ENCODE data around the gene TEAD1. TPM values are rescaled to one million over a fixed set of nuclear protein-coding genes. Genes with fewer than 3 reads are reported as not detected.
A peak's percentile ranks its signal among the peaks of the same experiment; 100 is the strongest.

TEAD1 gene
- total RNA-seq, 6 experiments from 2014 or later = 218 to 252 (median 227) TPM

DNA sequence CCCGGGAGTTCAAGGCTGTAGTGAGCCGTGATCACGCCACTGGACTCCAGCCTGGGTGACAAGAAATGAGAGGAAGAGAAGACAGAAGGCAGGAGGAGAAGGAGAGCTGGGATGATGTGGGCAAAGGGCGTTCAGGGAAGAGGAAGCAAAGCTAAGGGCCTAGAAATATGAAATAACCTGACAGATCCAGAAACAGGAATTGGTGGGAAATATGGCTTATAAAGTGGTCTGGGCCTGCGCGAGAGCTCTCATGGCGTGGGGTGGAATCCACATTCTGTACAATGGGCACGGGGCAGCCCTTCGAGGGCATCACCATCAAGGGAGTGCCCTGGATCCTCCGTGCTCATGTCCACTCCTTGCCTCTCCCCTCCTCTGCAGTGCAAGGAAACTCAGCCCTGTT lies 288.1 kb downstream of the TEAD1 start:
- Mint-ChIP-seq H3K36me3 (ENCODE audit: low read depth) (no peaks in the 10 kb centered on the region), H3K4me3 (no peak overlapping the region), H3K9me3 (no peaks in the 10 kb centered on the region), H3K4me1 (ENCODE audit: low read depth) (no peaks in the 10 kb centered on the region), H3K27ac (no peak overlapping the region), H3K27me3 (ENCODE audit: insufficient read depth) (peaks cover 9% of the 10 kb centered on the region)
- TF ChIP-seq, protein P1, sequence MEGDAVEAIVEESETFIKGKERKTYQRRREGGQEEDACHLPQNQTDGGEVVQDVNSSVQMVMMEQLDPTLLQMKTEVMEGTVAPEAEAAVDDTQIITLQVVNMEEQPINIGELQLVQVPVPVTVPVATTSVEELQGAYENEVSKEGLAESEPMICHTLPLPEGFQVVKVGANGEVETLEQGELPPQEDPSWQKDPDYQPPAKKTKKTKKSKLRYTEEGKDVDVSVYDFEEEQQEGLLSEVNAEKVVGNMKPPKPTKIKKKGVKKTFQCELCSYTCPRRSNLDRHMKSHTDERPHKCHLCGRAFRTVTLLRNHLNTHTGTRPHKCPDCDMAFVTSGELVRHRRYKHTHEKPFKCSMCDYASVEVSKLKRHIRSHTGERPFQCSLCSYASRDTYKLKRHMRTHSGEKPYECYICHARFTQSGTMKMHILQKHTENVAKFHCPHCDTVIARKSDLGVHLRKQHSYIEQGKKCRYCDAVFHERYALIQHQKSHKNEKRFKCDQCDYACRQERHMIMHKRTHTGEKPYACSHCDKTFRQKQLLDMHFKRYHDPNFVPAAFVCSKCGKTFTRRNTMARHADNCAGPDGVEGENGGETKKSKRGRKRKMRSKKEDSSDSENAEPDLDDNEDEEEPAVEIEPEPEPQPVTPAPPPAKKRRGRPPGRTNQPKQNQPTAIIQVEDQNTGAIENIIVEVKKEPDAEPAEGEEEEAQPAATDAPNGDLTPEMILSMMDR (IDR thresholded peaks at IDR 0.05) = no peak
- no peak for DNase-seq

DNA sequence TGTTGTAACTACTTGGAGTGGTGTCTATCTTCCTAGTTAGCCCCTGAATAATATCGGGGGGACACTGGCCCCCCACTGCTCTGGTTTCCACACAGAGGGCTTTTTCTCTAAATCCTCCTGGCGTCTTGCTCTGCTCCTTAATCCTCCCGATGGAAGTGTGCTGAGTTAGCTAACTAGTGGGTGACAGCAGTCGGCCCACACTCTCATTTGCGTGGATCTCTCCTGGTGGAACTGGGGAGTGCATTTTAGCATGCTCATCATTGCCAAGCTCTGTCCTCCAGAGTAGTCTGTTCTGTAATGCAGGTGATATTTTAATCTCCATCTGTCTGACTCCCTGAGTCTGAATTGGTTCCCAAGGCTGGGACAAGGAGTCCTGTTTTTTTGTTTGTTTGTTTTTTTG lies 288.8 kb downstream of the TEAD1 start:
- TF ChIP-seq, protein P1 (IDR thresholded peaks at IDR 0.05) = no peak
- Mint-ChIP-seq H3K27ac (no peak overlapping the region), H3K4me1 (ENCODE audit: low read depth) (peaks cover 5% of the 10 kb centered on the region), H3K4me3 (no peak overlapping the region), H3K36me3 (ENCODE audit: low read depth) (no peaks in the 10 kb centered on the region), H3K27me3 (ENCODE audit: insufficient read depth) (peaks cover 9% of the 10 kb centered on the region), H3K9me3 (no peaks in the 10 kb centered on the region)
- DNase-seq = no peak

DNA sequence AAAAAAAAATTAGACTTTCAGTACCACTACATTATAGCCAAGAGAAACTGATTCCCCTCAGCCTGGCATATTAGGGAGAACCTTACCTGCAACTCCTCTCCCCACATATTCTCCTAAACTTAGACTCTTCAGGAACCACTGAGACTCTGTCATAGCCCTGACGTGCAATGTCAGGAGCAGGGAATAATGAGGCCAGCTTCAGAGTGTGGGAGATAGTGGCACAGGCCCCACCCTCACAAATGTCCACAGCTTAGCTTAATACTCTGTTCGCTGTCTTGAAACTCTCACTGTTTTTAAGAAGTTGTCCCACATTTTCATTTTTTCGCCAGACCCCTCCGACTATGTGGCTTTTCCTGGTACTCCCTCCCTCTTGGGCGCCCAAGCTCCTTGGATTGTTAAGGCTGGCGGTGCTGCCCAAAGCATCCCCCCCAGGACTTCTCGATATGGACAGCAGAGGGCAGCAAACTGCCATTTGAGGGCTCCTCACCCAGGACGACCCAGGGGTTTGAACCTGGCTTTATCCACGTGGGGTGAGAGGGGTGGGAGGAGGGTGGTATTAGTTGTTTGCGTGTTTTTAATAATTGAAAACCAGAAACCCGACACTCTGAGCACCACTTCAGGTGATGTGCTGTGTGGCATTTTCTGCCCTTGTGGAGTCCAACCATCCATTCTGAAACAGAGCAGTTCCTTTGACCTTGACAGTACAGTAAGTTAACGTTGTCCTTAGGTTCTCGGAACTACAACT lies 289.7 kb downstream of the TEAD1 start:
- H3K4me3 Mint-ChIP-seq = no peak overlapping the region
- TF ChIP-seq, protein P1 (IDR thresholded peaks at IDR 0.05) = peak; percentile 97
- H3K9me3 Mint-ChIP-seq = no peaks in the 10 kb centered on the region
- H3K27ac Mint-ChIP-seq = no peak overlapping the region
- H3K27me3 Mint-ChIP-seq (ENCODE audit: insufficient read depth) = peaks cover 9% of the 10 kb centered on the region
- peaks cover 9% of the 10 kb centered on the region for H3K4me1 Mint-ChIP-seq (ENCODE audit: low read depth)
- peak; percentile 27 for DNase-seq
- no peaks in the 10 kb centered on the region for H3K36me3 Mint-ChIP-seq (ENCODE audit: low read depth)

DNA sequence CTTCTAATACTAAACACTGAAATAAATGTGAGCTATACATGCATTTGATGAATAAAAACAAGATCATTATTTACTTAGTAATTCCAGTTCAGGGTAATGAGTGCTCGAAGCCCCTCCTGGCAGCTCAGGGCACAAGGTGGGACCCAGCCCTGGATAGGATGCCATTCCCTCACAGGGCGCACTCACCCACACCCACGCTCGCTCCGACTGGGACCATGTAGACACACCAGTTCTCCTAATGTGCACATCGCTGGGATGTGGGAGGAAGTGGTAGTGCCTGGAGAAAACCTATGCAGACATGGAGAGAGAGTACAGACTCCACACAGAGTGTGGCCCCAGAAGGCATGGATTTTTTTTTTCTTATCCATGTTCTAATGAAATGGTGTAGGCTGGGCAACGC lies 290.4 kb downstream of the TEAD1 start:
- TF ChIP-seq, protein P1 (IDR thresholded peaks at IDR 0.05) = no peak
- Mint-ChIP-seq H3K4me1 (ENCODE audit: low read depth) (peaks cover 9% of the 10 kb centered on the region), H3K27me3 (ENCODE audit: insufficient read depth) (peaks cover 9% of the 10 kb centered on the region), H3K27ac (no peak overlapping the region), H3K9me3 (no peaks in the 10 kb centered on the region), H3K4me3 (no peak overlapping the region), H3K36me3 (ENCODE audit: low read depth) (no peaks in the 10 kb centered on the region)
- no peak for DNase-seq

DNA sequence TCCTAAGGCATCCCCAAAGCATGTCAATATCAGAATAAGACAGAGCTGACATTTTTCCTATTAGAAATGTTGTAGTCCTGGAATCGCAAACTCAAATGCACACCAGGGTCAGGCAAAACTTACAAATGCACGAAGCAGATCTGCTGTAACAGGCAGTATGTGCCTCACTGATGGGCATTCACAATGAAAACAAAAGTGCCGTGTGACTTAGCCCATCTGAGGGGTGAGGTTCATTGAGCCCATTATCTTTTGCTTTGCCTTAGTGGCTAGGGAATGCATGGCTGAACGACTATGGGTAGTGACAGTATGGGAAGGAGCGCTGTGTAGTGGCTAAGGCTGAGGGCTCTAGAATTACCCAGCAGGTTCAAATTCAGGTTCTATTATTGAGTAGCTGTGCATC lies 291.8 kb downstream of the TEAD1 start:
- no peak for DNase-seq
- H3K4me1 Mint-ChIP-seq (ENCODE audit: low read depth) = peaks cover 9% of the 10 kb centered on the region
- no peak overlapping the region for H3K4me3 Mint-ChIP-seq
- H3K36me3 Mint-ChIP-seq (ENCODE audit: low read depth) = no peaks in the 10 kb centered on the region
- no peak overlapping the region for H3K27ac Mint-ChIP-seq
- peaks cover 13% of the 10 kb centered on the region for H3K27me3 Mint-ChIP-seq (ENCODE audit: insufficient read depth)
- H3K9me3 Mint-ChIP-seq = no peaks in the 10 kb centered on the region
- TF ChIP-seq, protein P1 (IDR thresholded peaks at IDR 0.05) = no peak

Measured in HFFc6 (cell line).